H9 (cell line): Measurements from ENCODE around the gene TMC6. TPM values are rescaled to one million over a fixed set of nuclear protein-coding genes. Genes with fewer than 3 reads are reported as not detected.

Source experiments
- DNase-seq: peaks from one replicate; pipeline ENCODE4 v3.0.0-alpha.2; 2017
- H2AFZ ChIP-seq: one replicate; pipeline ENCODE4 v1.6.1; 2013; ENCODE audit warnings: mild to moderate bottlenecking, low read length, control low read depth, moderate library complexity
- H2AK5ac ChIP-seq: 2 replicates; pipeline ENCODE4 v1.6.1; 2013; ENCODE audit warnings: low read length, control low read depth, mixed read lengths; ENCODE audit not compliant: insufficient read length
- H2BK120ac ChIP-seq: one replicate; pipeline ENCODE4 v1.6.1; 2013; ENCODE audit warnings: low read depth, mild to moderate bottlenecking, low read length, control low read depth, inconsistent platforms; ENCODE audit not compliant: poor library complexity, severe bottlenecking
- H2BK12ac ChIP-seq: 2 replicates; pipeline ENCODE4 v1.6.1; 2013; ENCODE audit warnings: low read length, control low read depth, mixed read lengths, low read depth; ENCODE audit not compliant: insufficient read length
- H2BK15ac ChIP-seq: 2 replicates; pipeline ENCODE4 v1.6.1; 2013; ENCODE audit warnings: low read depth, low read length, control low read depth
- H2BK20ac ChIP-seq: one replicate; pipeline ENCODE4 v1.6.1; 2013; ENCODE audit warnings: low read depth, mild to moderate bottlenecking, low read length, control low read depth, inconsistent platforms; ENCODE audit not compliant: poor library complexity, severe bottlenecking
- H2BK5ac ChIP-seq: 2 replicates; pipeline ENCODE4 v1.6.1; 2013; ENCODE audit warnings: low read length, control low read depth, mixed read lengths; ENCODE audit not compliant: insufficient read length
- H3K14ac ChIP-seq: 2 replicates; pipeline ENCODE4 v1.6.1; 2013; ENCODE audit warnings: low read length, control low read depth; ENCODE audit not compliant: insufficient read depth
- H3K18ac ChIP-seq: 2 replicates; pipeline ENCODE4 v1.6.1; 2013; ENCODE audit warnings: low read depth, mild to moderate bottlenecking, mixed read lengths, low read length, control low read depth; ENCODE audit not compliant: insufficient read length
- H3K23ac ChIP-seq: 2 replicates; pipeline ENCODE4 v1.6.1; 2013; ENCODE audit warnings: low read length, control low read depth, mixed read lengths, low read depth; ENCODE audit not compliant: insufficient read length
- H3K23me2 ChIP-seq: 2 replicates; pipeline ENCODE4 v1.6.1; 2013; ENCODE audit warnings: low read depth, mild to moderate bottlenecking, mixed read lengths, low read length, control low read depth; ENCODE audit not compliant: insufficient read length, poor library complexity, severe bottlenecking
- H3K27ac ChIP-seq: 2 replicates; pipeline ENCODE4 v1.5.1; 2013; ENCODE audit warnings: low read length, control low read depth, mixed read lengths, low read depth; ENCODE audit not compliant: insufficient read length
- H3K27me3 ChIP-seq: 2 replicates; pipeline ENCODE4 v1.6.1; 2013; ENCODE audit warnings: low read length, control low read depth, inconsistent platforms; ENCODE audit not compliant: insufficient read depth
- H3K4ac ChIP-seq: 2 replicates; pipeline ENCODE4 v1.6.1; 2013; ENCODE audit warnings: low read depth, mild to moderate bottlenecking, control low read depth, inconsistent platforms, low read length, moderate library complexity
- H3K4me1 ChIP-seq: 2 replicates; pipeline ENCODE4 v1.6.1; 2013; ENCODE audit warnings: low read length, control low read depth, inconsistent platforms; ENCODE audit not compliant: insufficient read depth
- H3K4me2 ChIP-seq: 2 replicates; pipeline ENCODE4 v1.6.1; 2013; ENCODE audit warnings: low read length, control low read depth, mixed read lengths; ENCODE audit not compliant: insufficient read length, insufficient read depth
- H3K56ac ChIP-seq: 2 replicates; pipeline ENCODE4 v1.6.1; 2013; ENCODE audit warnings: low read depth, mild to moderate bottlenecking, mixed read lengths, low read length, control low read depth; ENCODE audit not compliant: insufficient read length
- H3K79me1 ChIP-seq: 2 replicates; pipeline ENCODE4 v1.6.1; 2013; ENCODE audit warnings: low read depth, mild to moderate bottlenecking, moderate library complexity, low read length, control low read depth, inconsistent platforms; ENCODE audit not compliant: insufficient read depth, poor library complexity, severe bottlenecking
- H3K79me2 ChIP-seq: 2 replicates; pipeline ENCODE4 v1.6.1; 2013; ENCODE audit warnings: low read length, control low read depth, inconsistent platforms; ENCODE audit not compliant: insufficient read depth
- H3K9ac ChIP-seq: 2 replicates; pipeline ENCODE4 v1.6.1; 2013; ENCODE audit warnings: low read length, control low read depth, mixed read lengths; ENCODE audit not compliant: insufficient read length; ENCODE audit errors: extremely low read depth
- H3K9me3 ChIP-seq: one replicate; pipeline ENCODE4 v1.6.1; 2013; ENCODE audit warnings: low read depth, low read length, inconsistent platforms; ENCODE audit not compliant: control insufficient read depth
- H3T11ph ChIP-seq: one replicate; pipeline ENCODE4 v1.6.1; 2013; ENCODE audit warnings: mild to moderate bottlenecking, low read length, control low read depth, inconsistent platforms
- H4K20me1 ChIP-seq: one replicate; pipeline ENCODE4 v1.6.1; 2013; ENCODE audit not compliant: control insufficient read depth, insufficient read length, insufficient read depth
- H4K5ac ChIP-seq: 2 replicates; pipeline ENCODE4 v1.6.1; 2013; ENCODE audit warnings: low read depth, mild to moderate bottlenecking, mixed read lengths, low read length, control low read depth; ENCODE audit not compliant: insufficient read length
- H4K8ac ChIP-seq: replicated peaks from 2 replicates; pipeline ENCODE4 v1.6.1; 2013; ENCODE audit warnings: low read length, control low read depth, mixed read lengths, low read depth; ENCODE audit not compliant: insufficient read length
- H4K91ac ChIP-seq: 2 replicates; pipeline ENCODE4 v1.6.1; 2013; ENCODE audit warnings: low read depth, mild to moderate bottlenecking, moderate library complexity, mixed read lengths, low read length, control low read depth; ENCODE audit not compliant: insufficient read length
- H3K27ac Mint-ChIP-seq, 3 experiments: 2 replicates in 2 of 3; 3 replicates in 1 of 3; pipeline ENCODE4 v1.8.0; 2020 to 2021; ENCODE audit warnings: mixed read lengths in 3 of 3, mild to moderate bottlenecking in 1 of 3, moderate library complexity in 1 of 3
- H3K27me3 Mint-ChIP-seq: 2 replicates; pipeline ENCODE4 v1.8.0; 2021; ENCODE audit warnings: low read depth, mild to moderate bottlenecking, moderate library complexity, mixed read lengths
- H3K36me3 Mint-ChIP-seq, 3 experiments: 2 replicates in 2 of 3; 3 replicates in 1 of 3; pipeline ENCODE4 v1.8.0; 2020 to 2021; ENCODE audit warnings: low read depth in 3 of 3, mixed read lengths in 3 of 3; ENCODE audit not compliant: insufficient read depth in 1 of 3
- H3K4me1 Mint-ChIP-seq, 2 experiments: 2 replicates each; pipeline ENCODE4 v1.8.0; 2020; ENCODE audit warnings: mixed read lengths in 2 of 2
- H3K4me3 Mint-ChIP-seq, 2 experiments: 2 replicates in 1 of 2; 3 replicates in 1 of 2; pipeline ENCODE4 v1.8.0; 2020 to 2021; ENCODE audit warnings: mild to moderate bottlenecking in 2 of 2, mixed read lengths in 2 of 2, moderate library complexity in 1 of 2
- H3K9me3 Mint-ChIP-seq, 2 experiments: 2 replicates in 1 of 2; 3 replicates in 1 of 2; pipeline ENCODE4 v1.8.0; 2020; ENCODE audit warnings: mild to moderate bottlenecking in 2 of 2, mixed read lengths in 2 of 2, moderate library complexity in 1 of 2
- CTCF ChIP-seq: fragments of 200-600 bp; sonication (generic); conservative IDR thresholded peaks from 3 replicates; pipeline ENCODE4 v1.8.0; 2021; ENCODE audit warnings: antibody characterized with exemption, mild to moderate bottlenecking
- WGBS: extraction: QIAGEN DNeasy Blood & Tissue Kit; methylation state at CpG from one replicate; pipeline ENCODE4 v1.1.7; 2013; ENCODE audit warnings: missing lambda C conversion rate, low lambda C conversion rate, mixed read lengths; ENCODE audit not compliant: insufficient read length; ENCODE audit errors: extremely low coverage; 5-methylcytosine and 5-hydroxymethylcytosine counted together
- total RNA-seq: library from RNA; stranded (reverse); gene quantifications from 2 replicates; pipeline ENCODE4 v1.2.1, GENCODE V29; 2021

Gene TMC6
- total RNA-seq, 1 experiment from 2014 or later, result 86.8 TPM

GRCh38 chr17:78095035-78095434 is 33.5 kb downstream of the TMC6 start:
- no peak overlapping the region for H2BK12ac ChIP-seq
- H4K8ac ChIP-seq, result no peak overlapping the region
- no peak overlapping the region for H4K91ac ChIP-seq
- H3K4me1 Mint-ChIP-seq, result no peaks in the 10 kb centered on the region
- no CpG with 5 or more reads among the region's 6 CpGs for WGBS
- no peak overlapping the region for H3K27ac Mint-ChIP-seq
- H3K9me3 ChIP-seq, result no peaks in the 10 kb centered on the region
- H3K4me2 ChIP-seq, result no peak overlapping the region
- no peak overlapping the region for H3K9ac ChIP-seq
- no peak overlapping the region for H3K23ac ChIP-seq
- no peaks in the 10 kb centered on the region for H3K27me3 ChIP-seq
- no peak overlapping the region for H3K18ac ChIP-seq
- H3K9me3 Mint-ChIP-seq, result peaks cover 13% of the 10 kb centered on the region in 2 experiments
- no peaks in the 10 kb centered on the region for H3K27me3 Mint-ChIP-seq
- H3T11ph ChIP-seq, result no peak overlapping the region
- no peak overlapping the region for H3K14ac ChIP-seq
- H3K23me2 ChIP-seq, result no peaks in the 10 kb centered on the region
- no peak for DNase-seq
- no peak overlapping the region for H2BK5ac ChIP-seq
- H3K36me3 Mint-ChIP-seq, result peaks cover 64 to 92% (median 86%) of the 10 kb centered on the region in 3 experiments
- no peaks in the 10 kb centered on the region for H3K79me2 ChIP-seq
- H4K20me1 ChIP-seq, result no peaks in the 10 kb centered on the region
- no peaks in the 10 kb centered on the region for H3K4me1 ChIP-seq
- TF ChIP-seq CTCF, result no peak
- H2BK15ac ChIP-seq, result no peak overlapping the region
- H2AFZ ChIP-seq, result no peak overlapping the region
- no peak overlapping the region for H3K4me3 Mint-ChIP-seq
- H2AK5ac ChIP-seq, result no peak overlapping the region
- no peak overlapping the region for H3K27ac ChIP-seq
- no peak overlapping the region for H3K4ac ChIP-seq
- H2BK20ac ChIP-seq, result no peak overlapping the region
- H4K5ac ChIP-seq, result no peak overlapping the region
- no peak overlapping the region for H2BK120ac ChIP-seq
- H3K56ac ChIP-seq, result no peak overlapping the region
- no peaks in the 10 kb centered on the region for H3K79me1 ChIP-seq
